ENCODE measurements around the gene FBXO36. TPM values are rescaled to one million over a fixed set of nuclear protein-coding genes. Genes with fewer than 3 reads are reported as not detected.
"Not testable (repeated sequence)": the region's sequence is repeated elsewhere in the genome, so short reads cannot be mapped to it uniquely, and the experiment has no call there.

FBXO36 gene, protein sequence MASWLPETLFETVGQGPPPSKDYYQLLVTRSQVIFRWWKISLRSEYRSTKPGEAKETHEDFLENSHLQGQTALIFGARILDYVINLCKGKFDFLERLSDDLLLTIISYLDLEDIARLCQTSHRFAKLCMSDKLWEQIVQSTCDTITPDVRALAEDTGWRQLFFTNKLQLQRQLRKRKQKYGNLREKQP
- 1.4 and 1.9 TPM in 2 replicates for total RNA-seq (2014; rRNA removed; shearing (Covaris generic))
- 0.62 and 0.76 TPM in 2 replicates for polyA plus RNA-seq (2014; cell fraction: nucleus; rRNA removed)

DNA sequence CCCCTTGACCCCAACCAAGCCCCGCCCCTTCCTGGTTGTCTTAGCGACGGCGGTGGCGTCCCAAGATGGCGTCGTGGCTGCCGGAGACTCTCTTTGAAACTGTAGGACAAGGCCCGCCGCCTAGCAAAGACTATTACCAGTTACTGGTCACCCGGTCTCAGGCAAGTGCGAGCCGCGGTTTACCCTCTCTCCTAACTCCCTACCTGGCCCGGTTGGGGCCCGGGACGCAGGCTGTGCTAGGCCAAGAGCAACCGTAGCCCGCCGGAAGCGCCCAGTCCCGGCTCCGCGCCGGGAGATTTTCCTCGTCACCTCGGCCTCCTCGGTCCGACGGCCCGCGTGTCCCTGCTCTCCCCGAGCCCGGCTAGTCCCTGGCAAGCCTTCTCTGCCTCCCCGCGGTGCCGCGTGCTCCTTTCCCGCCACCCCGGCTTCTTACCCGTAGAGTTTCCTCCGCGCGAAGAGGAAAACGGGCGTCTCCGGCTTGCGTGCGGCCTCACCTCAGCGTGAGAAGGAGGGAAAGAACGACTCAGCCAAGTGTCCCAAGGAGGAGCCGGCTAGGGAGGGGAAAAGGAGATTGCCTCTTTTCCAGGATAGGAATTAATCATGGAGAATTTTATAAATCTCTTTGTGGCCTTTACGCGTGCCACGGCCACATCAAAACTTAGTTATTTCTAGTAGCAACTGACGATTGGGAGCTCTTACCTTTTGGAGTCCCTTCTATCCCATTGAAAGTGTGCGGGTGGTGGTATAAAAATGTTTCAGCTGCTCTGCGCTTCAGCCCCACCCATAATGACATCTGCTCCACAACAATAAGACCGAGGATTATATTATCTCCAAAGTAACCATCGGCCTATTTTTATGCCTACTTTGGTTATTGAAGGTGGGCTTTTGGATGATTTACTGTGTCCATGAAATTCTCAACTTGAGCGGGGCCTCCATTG, at the start of gene FBXO36:
TSS of gene FBXO36 (plus strand) at position 55 of the 938 bp plus-strand sequence. CDS start at position 66, 11 bp downstream.
- peak; percentile 76 for DNase-seq (ENCODE audit: extremely low read depth, low read depth)

DNA sequence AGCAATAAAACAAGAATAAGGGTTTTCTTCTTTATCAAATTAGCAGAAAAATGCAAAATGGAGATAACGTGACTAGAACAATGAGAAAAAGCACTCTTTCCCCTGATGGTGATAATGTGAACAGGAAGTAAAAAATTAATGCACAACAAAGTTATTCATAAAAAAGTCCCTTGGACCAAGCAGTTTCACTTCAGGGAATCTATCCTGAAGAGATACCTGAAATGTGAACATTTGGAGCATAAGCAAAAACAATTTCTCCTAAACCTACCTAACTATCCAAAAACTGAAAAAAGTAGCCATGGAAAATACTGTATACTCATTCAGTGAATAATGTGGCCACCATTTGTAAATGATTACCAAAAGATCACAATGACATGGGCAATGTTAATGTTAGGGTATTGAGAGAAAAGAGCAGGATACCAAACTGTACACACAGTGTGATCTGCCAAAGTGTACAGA, 49.2 kb upstream of the FBXO36 start:
- no peak for DNase-seq (ENCODE audit: extremely low read depth, low read depth)

DNA sequence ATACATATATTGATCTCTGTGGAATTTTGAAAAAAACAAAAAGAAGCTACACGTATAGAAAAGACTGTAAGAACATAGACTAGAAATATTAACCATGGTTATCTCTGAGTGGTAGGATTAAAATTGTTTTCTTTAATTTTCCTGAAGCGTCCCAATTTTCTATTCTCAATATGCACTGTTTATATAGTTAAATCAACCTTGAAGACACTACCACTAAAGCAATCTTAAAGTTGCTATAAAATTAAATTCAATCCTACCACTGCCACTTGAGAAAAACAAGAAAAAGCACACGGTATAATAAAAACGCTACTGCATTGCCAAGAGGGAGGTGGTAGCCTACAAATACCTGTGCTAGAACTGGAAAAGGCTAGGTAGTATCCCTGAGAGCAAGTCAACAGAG, 47.7 kb upstream of the FBXO36 start:
- no peak for DNase-seq (ENCODE audit: extremely low read depth, low read depth)

DNA sequence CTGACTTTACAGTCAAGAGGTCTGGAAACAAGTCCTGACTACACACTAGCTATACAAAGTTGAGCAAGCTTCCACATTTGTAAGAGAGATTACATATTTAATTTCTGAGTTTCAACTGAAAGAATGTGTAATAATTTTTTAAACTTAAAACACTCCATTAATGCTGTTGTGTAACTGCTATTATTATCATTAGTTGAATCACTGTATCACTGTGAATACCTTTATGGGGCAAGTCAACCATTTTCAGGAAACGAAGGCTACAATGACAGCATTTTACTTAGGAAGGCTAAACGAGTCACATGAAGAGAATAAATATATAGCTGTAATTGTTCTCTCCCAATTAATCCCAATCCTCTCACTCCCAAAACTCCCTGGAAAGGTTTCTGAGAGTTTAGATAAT, 46.8 kb upstream of the FBXO36 start:
- DNase-seq (ENCODE audit: extremely low read depth, low read depth), result no peak

DNA sequence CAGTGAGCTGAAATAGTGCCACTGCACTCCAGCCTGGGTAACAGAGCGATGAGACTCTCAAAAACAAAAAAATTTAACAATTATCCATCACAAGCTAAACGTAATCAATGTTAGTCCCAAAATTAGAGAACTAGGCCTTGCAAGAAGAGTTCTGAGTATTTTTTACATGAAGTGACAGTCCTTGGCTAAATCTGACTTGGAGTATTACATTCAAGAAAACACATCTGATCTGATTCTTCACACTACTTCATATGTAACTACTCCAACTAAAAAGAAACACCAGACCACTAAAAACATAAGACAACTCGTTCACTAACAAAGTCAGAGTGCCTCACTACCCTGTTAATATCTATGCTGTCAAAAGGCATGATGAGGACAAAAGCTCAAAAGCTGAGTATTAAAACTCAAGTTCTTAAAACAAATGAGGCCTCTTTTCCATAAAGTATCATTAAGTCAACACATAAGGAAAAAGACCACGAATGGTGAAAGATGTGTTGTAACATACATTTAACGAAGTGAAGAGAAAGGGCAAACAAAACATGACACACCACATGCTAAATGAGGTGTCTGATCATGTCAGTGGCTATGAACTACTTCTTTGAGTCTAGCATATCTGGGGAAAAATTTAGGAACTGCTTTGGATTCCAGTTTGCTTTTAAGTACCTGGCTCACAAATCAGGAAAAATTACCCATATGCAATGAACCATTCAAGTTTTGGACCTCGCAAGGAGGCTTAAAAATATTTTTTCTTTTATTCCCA, 42.9 kb upstream of the FBXO36 start:
- DNase-seq (ENCODE audit: extremely low read depth, low read depth), result no peak

DNA sequence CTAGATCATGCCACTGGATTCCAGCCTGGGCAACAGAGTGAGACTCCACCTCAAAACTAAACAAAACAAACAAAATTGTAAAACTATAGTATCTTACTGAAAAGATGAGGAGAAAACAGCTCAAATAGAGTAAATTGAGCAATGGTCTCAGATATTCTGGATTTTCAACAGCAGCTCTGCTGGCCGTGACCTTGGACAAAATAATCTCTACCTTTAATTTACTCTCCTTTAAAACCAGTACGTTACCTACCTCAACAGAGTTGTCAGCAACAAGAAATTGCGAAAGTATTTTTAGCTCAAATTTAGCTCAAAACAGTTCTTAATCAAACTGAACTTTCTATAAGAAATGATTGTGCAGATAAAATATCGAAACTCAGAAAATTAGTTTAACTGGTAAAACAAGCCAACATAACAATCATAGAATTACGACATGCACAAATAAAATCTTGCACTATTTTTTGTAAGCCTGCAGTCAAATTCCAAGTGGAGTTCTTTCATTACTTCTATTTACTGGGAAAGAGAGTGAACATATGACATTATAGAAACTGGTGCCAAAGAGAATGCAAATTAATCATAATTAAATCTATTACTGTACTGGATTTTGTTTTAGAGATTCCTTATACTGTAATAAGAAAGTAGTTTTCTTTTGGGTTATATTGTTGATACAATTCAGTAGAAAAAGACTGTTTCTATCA, 41.3 kb upstream of the FBXO36 start:
- DNase-seq (ENCODE audit: extremely low read depth, low read depth), result no peak

DNA sequence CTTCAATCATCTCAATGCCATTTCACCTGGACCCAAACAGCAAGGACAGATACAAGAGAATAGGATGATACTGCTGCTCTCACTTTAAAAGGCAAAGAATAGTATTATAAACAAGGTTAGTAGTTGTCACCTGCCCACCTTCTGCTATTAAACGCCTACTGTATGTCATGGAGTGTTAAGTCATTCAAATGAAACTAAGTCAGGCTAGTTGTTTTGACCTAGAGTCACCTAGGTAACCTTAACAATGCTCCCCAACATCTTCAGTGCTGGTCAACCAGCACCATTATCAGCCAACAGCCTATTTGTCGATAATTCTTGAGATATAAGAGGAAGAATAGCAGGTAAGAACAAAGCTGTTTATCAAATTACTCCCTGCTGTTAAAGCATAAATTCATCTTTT, 39.7 kb upstream of the FBXO36 start:
- DNase-seq (ENCODE audit: extremely low read depth, low read depth), result no peak

DNA sequence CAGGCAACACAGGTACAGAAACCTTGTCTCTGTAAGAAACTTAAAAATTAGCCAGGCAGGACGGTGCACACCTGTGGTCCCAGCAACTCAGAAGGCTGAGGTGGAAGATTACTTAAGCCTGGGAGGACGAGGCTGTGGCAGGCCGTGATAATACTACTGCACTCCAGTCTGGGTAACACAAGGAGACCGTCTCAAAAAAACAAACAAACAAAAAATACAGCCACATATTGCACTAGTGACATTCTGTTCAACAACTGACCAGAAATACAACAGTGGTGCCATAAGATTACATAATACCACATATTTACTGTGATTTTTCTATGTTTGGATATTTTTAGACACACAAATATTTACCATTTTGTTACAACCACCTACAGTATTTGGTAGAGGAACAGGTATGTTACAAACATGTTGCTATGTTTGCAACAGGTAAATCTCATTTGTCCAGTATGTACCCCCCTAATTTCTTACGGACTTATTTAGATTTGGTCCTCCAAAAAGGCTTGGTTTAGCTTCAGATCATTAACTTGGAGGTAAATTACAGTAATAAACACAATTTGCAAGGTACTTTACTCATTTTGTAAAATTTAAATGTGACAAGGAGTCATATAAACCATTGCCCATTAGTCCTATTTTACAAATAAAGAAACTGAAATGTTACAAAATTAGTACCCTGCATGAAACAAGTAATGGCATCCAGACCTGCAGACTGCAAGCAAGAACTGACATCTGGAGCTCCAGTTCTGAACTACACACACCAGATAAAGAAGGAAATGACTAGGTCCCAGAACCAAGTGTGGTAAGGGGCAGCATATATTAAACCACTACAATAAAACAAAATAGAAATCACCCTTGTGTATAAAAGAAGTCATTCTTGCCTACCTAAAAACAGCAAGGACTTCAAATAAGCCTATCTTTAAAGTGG, 37.3 kb upstream of the FBXO36 start:
- DNase-seq (ENCODE audit: extremely low read depth, low read depth), result no peak

DNA sequence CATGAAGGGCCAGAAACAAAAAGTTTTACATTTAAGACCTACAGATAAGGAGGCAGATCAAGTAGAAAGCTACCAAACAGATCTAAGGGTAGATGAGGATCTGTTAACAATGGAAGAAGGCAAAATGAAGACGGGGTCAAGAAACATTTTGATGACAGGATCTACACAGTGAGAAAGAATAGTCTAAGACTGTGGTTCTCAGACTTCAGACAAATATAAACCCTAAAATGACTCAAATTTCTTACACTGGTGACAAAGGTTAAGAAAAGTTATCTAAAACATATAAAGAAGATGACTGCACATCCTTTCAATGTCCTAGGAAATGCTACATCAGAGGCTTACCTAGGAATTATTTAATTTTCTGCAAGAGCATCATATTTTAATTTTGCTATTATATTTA, 34.9 kb upstream of the FBXO36 start:
- no peak for DNase-seq (ENCODE audit: extremely low read depth, low read depth)

DNA sequence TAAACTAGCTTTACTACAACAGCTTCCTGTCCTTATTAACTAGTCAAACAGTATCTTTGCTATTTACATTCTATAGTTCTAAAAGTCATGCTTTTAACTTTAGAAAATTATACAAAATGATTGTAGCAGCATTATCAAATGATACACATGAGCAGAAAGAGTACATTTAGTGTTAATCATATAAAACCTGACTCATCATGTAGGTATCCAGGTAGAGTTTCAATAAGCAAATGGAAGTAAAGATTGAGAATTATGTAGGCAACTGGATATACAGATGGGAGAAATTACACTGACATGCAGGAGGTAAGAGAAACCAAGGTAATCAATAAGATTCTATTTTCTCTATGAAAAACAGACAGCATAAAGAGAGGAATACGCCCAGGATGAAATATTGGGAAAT, 34.3 kb upstream of the FBXO36 start:
- DNase-seq (ENCODE audit: extremely low read depth, low read depth), result no peak

DNA sequence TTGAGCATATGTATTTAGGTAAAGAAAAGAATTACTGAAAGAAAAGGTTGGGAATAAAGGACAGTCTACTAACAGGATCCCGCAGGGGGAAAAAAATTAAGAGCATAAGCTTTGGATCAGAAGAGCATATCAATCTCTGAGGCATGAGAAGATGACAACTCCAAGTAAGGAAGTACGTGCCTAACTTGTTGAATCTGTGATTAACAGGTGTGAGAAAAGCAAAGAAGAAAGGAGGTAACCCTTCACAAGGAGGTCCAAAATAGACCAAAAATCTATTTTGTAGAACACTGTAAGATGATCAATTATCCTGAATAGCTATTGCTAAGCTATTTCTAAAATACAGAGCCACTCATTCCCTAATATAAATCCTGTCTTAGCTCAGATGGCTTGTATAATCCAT, 33.3 kb upstream of the FBXO36 start:
- DNase-seq (ENCODE audit: extremely low read depth, low read depth), result no peak

DNA sequence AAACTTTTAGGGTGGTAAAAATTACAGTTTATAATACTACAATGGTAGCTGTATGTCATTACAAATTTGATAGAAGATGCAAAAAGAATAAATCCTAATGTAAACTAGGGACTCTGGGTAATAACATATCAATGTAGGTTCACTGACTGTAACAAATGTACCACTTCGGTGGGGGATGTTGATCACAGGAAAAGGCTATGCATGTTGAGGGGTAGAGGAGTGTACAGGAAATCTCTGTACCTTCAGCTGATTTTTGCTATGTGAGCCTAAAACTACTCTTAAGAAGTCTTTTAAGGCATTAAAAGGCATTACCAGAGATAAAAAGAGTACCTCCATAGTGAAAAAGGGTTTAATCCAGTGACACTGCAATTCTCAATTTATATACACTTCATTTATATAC, 25.4 kb upstream of the FBXO36 start:
- DNase-seq (ENCODE audit: extremely low read depth, low read depth), result no peak

DNA sequence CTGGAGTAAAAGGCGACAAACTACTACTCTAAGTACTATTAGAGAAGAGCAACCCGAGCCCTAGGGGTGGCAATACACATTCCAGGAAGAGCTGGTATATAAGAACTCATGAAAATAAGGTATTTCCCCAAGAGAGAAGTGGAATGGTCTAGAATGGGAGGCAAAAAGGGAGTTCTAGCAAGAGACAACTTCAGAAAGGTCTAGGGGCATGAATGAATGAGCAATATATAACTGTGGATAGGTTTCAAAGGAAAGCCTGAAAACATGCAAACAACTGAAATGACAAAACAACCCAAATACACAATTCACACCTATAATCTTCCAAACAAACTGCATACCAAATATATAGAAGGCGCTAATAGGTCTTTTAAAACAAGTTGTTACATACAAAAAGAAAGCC, 22.7 kb upstream of the FBXO36 start:
- DNase-seq (ENCODE audit: extremely low read depth, low read depth), result no peak

DNA sequence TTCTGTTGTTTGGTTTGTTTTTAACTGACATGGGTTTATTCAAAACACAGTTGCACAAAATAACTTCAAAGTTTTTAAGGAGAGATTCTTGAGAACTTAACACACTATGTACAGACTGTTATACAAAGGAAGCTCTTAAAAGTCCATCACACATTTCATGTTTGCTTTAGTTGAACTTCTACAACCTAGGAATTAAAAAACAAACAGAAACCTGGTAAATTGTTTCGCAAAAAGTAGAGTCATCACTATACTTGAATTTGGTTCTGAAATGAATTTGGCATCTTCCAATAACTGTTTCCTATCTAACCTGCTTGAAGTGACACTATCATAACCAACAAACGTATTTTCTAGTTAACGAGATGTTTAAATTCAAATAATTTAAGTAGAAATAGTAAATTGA, 22.3 kb upstream of the FBXO36 start:
- DNase-seq (ENCODE audit: extremely low read depth, low read depth), result no peak

DNA sequence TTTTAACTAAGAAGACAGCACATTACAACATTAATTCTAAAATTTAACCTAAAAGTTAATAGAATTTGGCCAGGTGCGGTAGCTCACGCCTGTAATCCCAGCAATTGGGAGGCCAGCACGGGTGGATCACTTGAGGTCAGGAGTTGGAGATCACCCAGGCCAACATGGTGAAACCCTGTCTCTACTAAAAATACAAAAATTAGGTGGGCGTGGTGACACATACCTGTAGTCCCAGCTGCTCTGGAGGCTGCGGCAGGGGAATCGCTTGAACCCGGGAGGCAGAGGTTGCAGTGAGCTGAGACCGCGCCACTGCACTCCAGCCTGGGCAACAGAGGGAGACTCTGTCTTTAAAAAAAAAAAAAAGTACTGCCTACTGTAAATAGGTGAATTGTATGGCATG, 21.8 kb upstream of the FBXO36 start:
- not testable (repeated sequence) for DNase-seq (ENCODE audit: extremely low read depth, low read depth)

DNA sequence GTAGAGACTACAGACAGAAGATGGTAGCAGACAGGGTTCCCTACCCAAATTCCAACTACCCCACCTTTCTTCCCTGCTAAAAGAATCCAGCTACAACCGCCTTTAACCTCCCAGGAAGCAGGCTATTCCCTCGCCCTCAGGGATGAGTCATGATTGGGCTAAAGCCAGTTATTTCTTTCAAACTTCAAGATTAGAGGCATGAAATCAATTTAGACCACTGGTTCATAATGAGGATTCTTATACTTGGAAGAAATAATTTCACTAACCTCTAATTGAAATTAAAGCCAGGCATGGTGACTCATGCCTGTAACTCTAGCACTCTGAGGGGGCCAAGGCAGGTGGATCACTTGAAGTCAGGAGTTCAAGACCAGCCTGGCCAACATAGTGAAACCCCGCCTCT, 20.5 kb upstream of the FBXO36 start:
- DNase-seq (ENCODE audit: extremely low read depth, low read depth), result no peak

DNA sequence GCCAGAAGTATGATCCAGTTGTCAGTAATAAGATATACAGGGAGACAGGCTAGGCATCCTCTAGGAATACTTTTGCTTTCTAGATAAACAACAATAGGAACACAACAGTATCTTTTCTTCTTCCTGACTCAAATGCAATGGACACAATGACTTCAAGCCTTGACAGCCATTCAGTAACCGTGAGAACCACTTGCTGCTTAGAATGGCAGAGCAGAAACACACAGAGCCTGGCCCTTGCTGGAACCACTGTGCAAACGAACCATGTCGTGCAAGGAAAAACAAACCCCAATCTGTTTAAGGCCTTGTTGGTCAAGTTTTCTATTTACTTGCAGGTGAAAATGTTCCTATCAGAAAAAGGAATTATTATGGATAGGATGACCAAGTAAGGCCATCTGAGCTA, 19.3 kb upstream of the FBXO36 start:
- no peak for DNase-seq (ENCODE audit: extremely low read depth, low read depth)

DNA sequence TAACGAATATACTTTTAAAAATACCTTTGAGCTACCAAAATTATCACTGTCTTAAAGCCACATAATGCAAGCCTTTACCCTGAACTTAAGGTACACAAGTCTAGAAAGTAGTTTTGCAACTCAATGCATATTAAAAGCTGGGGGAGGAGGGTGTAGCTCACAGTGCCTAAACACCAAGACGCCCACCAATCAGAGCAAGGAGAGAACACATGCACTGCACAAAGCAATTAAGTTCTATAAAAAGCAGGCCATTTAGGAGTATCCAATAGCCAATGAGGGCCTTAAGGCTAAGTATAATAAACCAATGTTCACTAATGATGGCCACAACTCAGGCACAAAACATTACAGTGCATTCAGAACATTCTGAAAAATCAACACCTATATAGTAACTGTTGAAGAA, 16.7 kb upstream of the FBXO36 start:
- DNase-seq (ENCODE audit: extremely low read depth, low read depth), result no peak

DNA sequence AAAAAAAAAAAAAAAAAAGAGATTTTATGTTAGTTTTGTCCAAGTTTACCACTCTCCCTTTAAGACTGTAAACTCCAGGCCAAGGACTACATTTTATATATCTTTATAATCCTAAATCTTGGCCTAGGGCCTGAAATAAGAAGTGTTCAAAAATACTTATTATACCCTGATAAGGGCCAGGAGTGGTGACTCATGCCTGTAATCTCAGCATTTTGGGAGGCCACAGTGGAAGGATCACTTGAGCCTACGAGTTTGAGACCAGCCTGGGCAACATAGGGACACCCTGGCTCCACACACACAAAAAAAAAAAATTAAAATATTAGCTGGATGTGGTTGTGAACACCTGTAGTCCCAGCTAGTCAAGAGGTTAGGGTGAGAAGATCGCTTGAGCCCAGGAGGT, 13.2 kb upstream of the FBXO36 start:
- no peak for DNase-seq (ENCODE audit: extremely low read depth, low read depth)
